ENCODE data around the gene TBCK.

Gene TBCK

DNA sequence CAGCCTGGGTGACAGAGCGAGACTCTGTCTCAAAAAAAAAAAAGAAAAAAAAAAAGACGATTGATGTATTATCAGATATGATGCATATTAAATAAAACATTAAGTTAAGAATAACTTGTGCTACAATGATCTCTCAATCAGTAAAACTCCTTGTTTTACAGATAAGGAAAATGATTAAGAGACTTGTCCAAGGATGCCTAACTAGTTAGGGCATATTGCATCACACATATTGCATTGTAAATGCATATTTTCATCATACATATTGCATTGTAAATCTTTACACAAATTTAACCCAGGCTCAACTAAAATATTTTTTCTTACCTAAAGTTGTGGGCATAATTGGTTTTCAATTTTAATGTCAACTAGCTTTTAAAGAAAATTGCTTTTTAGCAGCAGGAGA lies 26.3 kb downstream of the TBCK start:
- Histone ChIP-seq H3K36me3 (replicated peaks) (peaks cover 3% of the 10 kb centered on the region), H3K4me3 (no peak overlapping the region), H3K27me3 (ENCODE audit: low read depth) (no peaks in the 10 kb centered on the region), H3K4me1 (peaks cover 29% of the 10 kb centered on the region), H3K9me3 (no peaks in the 10 kb centered on the region)
- DNase-seq (ENCODE audit: low spot score in 2 of 2): no peak
- in situ Hi-C loops (cut with MboI; ENCODE audit: low sequenced_read_pairs): no loop called here

DNA sequence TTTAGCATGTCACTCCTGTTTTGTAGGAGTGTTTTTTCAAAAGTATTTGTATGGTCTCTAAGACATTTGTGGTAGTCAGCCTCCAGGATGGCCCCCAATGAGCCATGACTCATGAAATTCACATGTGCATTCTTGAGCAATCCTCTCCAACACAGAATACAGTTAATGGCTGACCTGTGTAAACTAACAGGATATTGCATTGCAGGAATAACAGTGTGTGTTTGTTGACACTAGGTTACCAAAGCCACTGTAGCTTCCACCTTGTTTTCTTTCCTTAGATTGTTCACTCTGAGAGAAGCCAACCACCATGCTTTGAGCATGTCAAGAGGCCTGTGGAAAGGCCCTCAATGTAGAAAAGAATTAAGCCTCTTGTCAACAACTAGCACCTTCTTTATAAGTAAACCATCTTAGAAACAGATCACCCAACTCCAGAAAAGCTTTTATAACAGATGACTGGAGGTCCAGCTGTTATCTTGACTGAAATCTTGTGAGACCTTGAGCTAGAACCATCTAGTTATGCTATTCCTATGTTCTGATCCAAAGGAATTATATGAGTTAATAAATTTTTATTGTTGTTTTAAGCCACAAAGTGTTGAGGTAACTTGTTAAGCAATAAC lies 28.5 kb downstream of the TBCK start:
- in situ Hi-C loops (cut with MboI; ENCODE audit: low sequenced_read_pairs): no loop called here
- H3K36me3 ChIP-seq (replicated peaks): no peaks in the 10 kb centered on the region
- H3K9me3 ChIP-seq: no peaks in the 10 kb centered on the region
- no peak for DNase-seq (ENCODE audit: low spot score in 2 of 2)
- H3K4me3 ChIP-seq: no peak overlapping the region
- H3K27me3 ChIP-seq (ENCODE audit: low read depth): no peaks in the 10 kb centered on the region
- H3K4me1 ChIP-seq: peaks cover 29% of the 10 kb centered on the region

- H3K36me3 ChIP-seq (replicated peaks): no peaks in the 10 kb centered on the region
- in situ Hi-C loops (cut with MboI; ENCODE audit: low sequenced_read_pairs): no loop called here
- no peaks in the 10 kb centered on the region for H3K27me3 ChIP-seq (ENCODE audit: low read depth)
- DNase-seq (ENCODE audit: low spot score in 2 of 2): no peak
- peaks cover 26% of the 10 kb centered on the region for H3K4me1 ChIP-seq
- H3K9me3 ChIP-seq: 0 out of 2 replicates have a peak, but pooled peaks cover 1% of the 10 kb centered on the region
- no peak overlapping the region for H3K4me3 ChIP-seq
These were observed 29.4 kb downstream of the TBCK start for GRCh38 chr4:106286611-106287010.

DNA sequence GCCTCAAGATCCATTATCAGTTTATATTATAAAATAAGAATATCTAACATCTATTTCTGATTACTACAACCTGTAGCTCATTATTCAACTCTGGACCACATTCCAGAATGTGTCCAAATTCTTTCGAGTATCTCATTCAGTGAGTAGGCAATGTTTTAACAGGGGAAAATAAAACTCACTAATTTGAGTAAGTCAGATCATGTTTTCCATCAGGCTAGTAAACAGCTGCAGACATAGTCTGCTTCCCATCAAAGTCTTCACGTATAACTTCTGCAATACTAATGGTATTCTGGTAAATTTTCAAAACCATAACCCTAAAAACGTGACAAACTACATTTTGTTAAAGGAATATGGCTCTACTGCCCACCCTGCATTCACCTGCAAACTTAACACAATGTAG lies 31.8 kb downstream of the TBCK start:
- Histone ChIP-seq H3K27me3 (ENCODE audit: low read depth) (no peaks in the 10 kb centered on the region), H3K36me3 (replicated peaks) (no peaks in the 10 kb centered on the region), H3K4me1 (peaks cover 24% of the 10 kb centered on the region), H3K9me3 (peaks cover 5% of the 10 kb centered on the region; the same call in 1 of the 2 replicates), H3K4me3 (no peak overlapping the region)
- DNase-seq (ENCODE audit: low spot score in 2 of 2): no peak
- in situ Hi-C loops (cut with MboI; ENCODE audit: low sequenced_read_pairs): no loop called here

- peaks cover 5% of the 10 kb centered on the region; the same call in 1 of the 2 replicates for H3K9me3 ChIP-seq
These were observed 38.8 kb downstream of the TBCK start for GRCh38 chr4:106277140-106277675.

DNA sequence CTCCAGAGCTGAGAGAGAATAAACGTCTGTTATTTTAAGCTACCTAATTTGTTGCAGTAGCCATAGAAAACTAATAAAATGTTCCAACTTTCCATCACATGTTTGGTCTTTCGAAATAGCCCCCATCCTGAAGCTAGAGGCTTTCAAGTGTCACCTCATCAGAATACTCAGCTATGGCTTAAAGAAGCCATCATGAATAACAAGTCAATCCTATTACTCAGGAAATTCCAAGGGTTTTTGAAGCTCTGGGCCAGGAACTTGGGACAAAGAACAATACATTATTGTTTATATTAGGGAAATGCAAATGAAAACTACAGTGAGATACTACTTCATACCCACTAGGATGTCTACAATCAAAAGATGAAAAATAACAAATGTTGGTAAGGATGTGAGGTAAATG lies 42.2 kb downstream of the TBCK start:
- in situ Hi-C loops (cut with MboI; ENCODE audit: low sequenced_read_pairs): no loop called here
- DNase-seq (ENCODE audit: low spot score in 2 of 2): no peak
- Histone ChIP-seq H3K36me3 (replicated peaks) (no peaks in the 10 kb centered on the region), H3K4me1 (no peaks in the 10 kb centered on the region), H3K9me3 (no peaks in the 10 kb centered on the region), H3K4me3 (no peak overlapping the region), H3K27me3 (ENCODE audit: low read depth) (no peaks in the 10 kb centered on the region)

More at GRCh38 chr4:106277140-106277675, 38.8 kb downstream of the TBCK start:
- Histone ChIP-seq H3K4me3 (no peak overlapping the region), H3K27me3 (ENCODE audit: low read depth) (no peaks in the 10 kb centered on the region), H3K4me1 (peaks cover 3% of the 10 kb centered on the region; the same call in 1 of the 2 replicates), H3K36me3 (replicated peaks) (no peaks in the 10 kb centered on the region)
- DNase-seq (ENCODE audit: low spot score in 2 of 2): no peak
- in situ Hi-C loops (cut with MboI; ENCODE audit: low sequenced_read_pairs): no loop called here

DNA sequence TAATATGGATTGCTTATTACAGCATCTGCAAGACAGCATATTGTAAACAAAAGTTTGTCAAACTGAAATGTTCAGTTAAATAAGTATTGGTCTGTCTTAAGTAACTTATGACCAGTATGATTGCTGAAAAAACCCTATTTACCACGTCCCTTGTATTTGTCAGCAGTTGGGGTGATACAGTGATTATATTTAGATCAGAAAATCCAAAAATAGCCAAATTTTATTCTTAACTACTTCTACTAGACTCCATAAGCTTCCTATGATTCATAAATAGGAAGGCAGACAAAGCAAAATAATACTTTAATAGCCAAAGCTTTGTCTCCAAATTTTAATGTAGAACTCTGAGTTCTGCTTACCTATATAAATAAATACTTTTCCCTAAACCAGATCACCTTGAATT lies 45.3 kb downstream of the TBCK start:
- Histone ChIP-seq H3K4me3 (no peak overlapping the region), H3K36me3 (replicated peaks) (no peaks in the 10 kb centered on the region), H3K27me3 (ENCODE audit: low read depth) (no peaks in the 10 kb centered on the region), H3K4me1 (no peaks in the 10 kb centered on the region), H3K9me3 (no peaks in the 10 kb centered on the region)
- no peak for DNase-seq (ENCODE audit: low spot score in 2 of 2)
- in situ Hi-C loops (cut with MboI; ENCODE audit: low sequenced_read_pairs): no loop called here

GRCh38 chr4:106269711-106270110 lies 46.3 kb downstream of the TBCK start:
- Histone ChIP-seq H3K27me3 (ENCODE audit: low read depth) (no peaks in the 10 kb centered on the region), H3K4me3 (no peak overlapping the region), H3K4me1 (no peaks in the 10 kb centered on the region), H3K36me3 (replicated peaks) (no peaks in the 10 kb centered on the region), H3K9me3 (no peaks in the 10 kb centered on the region)
- no peak for DNase-seq (ENCODE audit: low spot score in 2 of 2)
- in situ Hi-C loops (cut with MboI; ENCODE audit: low sequenced_read_pairs): loop anchor here (10.0 kb wide), 1 partner anchor 225 kb away; no protein-coding TSS in a partner anchor

GRCh38 chr4:106268786-106269185 lies 47.2 kb downstream of the TBCK start:
- H3K27me3 ChIP-seq (ENCODE audit: low read depth): no peaks in the 10 kb centered on the region
- H3K4me1 ChIP-seq: no peaks in the 10 kb centered on the region
- H3K36me3 ChIP-seq (replicated peaks): no peaks in the 10 kb centered on the region
- H3K4me3 ChIP-seq: no peak overlapping the region
- in situ Hi-C loops (cut with MboI; ENCODE audit: low sequenced_read_pairs): loop anchor here (10.0 kb wide), 1 partner anchor 226 kb away; no protein-coding TSS in a partner anchor
- H3K9me3 ChIP-seq: no peaks in the 10 kb centered on the region
- no peak for DNase-seq (ENCODE audit: low spot score in 2 of 2)

GRCh38 chr4:106266201-106266600 lies 49.8 kb downstream of the TBCK start:
- Histone ChIP-seq H3K4me3 (no peak overlapping the region), H3K27me3 (ENCODE audit: low read depth) (no peaks in the 10 kb centered on the region), H3K36me3 (replicated peaks) (no peaks in the 10 kb centered on the region), H3K9me3 (no peaks in the 10 kb centered on the region), H3K4me1 (no peaks in the 10 kb centered on the region)
- in situ Hi-C loops (cut with MboI; ENCODE audit: low sequenced_read_pairs): loop anchor here (10.0 kb wide), 1 partner anchor 229 kb away; no protein-coding TSS in a partner anchor
- DNase-seq (ENCODE audit: low spot score in 2 of 2): peak; percentile 13 to 72

DNA sequence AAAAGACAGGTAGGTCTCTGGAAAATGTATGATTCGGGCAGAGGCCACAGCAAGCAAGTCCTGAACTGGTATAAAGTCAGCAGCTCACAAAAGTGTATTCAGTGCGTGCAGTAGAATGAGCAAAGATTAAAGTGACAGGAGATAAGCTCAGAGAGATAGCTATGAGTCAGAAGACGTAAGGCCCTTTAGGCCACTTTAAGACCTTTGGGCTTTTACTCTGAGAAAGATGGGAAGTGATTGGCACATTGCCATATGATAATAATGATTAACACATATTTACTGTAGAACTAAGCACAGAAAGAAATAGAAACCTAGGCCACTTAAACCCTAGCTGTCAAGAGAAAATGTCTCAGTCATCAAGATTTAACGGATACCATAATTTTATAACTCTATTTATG lies 51.7 kb downstream of the TBCK start:
- in situ Hi-C loops (cut with MboI; ENCODE audit: low sequenced_read_pairs): loop anchor here (10.0 kb wide), 1 partner anchor 230 kb away; no protein-coding TSS in a partner anchor
- H3K9me3 ChIP-seq: no peaks in the 10 kb centered on the region
- no peak overlapping the region for H3K4me3 ChIP-seq
- H3K36me3 ChIP-seq (replicated peaks): no peaks in the 10 kb centered on the region
- no peaks in the 10 kb centered on the region for H3K27me3 ChIP-seq (ENCODE audit: low read depth)
- no peak for DNase-seq (ENCODE audit: low spot score in 2 of 2)
- H3K4me1 ChIP-seq: peaks cover 4% of the 10 kb centered on the region; the same call in 1 of the 2 replicates

DNA sequence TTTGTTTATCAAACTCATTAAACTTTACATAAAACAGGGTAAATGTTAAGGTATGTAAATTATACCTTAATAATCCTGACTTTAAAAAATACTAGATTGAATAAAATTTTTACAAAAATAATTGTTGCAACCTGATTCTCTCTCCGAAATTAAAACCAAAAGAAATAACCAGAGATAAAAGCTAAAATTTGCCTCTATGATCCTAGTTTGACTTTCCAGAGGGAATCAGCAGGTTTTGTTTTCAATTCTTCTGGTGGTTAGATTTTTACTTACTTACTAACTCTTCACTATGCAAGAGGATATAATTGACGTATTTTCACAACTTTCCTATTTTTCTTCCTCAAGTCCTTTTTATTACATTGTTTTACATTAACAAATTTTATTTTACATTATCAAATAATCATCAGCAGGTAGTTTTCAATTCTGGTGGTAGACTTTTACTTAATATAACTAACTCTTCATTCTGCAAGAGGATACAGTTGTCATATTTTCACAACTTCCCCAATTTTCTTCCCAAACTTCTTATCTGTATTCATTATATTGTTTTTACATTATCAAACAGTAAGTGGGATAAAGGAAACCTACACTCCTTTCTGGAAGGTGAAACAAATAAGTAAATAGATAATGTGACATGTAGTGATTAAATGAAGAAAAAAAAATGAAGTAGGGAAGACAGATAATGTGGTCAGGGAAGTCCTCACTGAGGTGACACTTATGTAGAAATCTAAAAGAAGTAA lies 52.2 kb downstream of the TBCK start:
- in situ Hi-C loops (cut with MboI; ENCODE audit: low sequenced_read_pairs): loop anchor here (10.0 kb wide), 1 partner anchor 231 kb away; no protein-coding TSS in a partner anchor
- DNase-seq (ENCODE audit: low spot score in 2 of 2): no peak
- Histone ChIP-seq H3K4me1 (peaks cover 9% of the 10 kb centered on the region), H3K4me3 (no peak overlapping the region), H3K9me3 (no peaks in the 10 kb centered on the region), H3K27me3 (ENCODE audit: low read depth) (no peaks in the 10 kb centered on the region), H3K36me3 (replicated peaks) (no peaks in the 10 kb centered on the region)

- Histone ChIP-seq H3K36me3 (replicated peaks) (no peaks in the 10 kb centered on the region), H3K4me1 (peaks cover 15% of the 10 kb centered on the region), H3K4me3 (no peak overlapping the region), H3K9me3 (no peaks in the 10 kb centered on the region), H3K27me3 (ENCODE audit: low read depth) (no peaks in the 10 kb centered on the region)
- DNase-seq (ENCODE audit: low spot score in 2 of 2): no peak
- in situ Hi-C loops (cut with MboI; ENCODE audit: low sequenced_read_pairs): loop anchor here (10.0 kb wide), 1 partner anchor 233 kb away; no protein-coding TSS in a partner anchor
These were observed 54.0 kb downstream of the TBCK start for GRCh38 chr4:106261980-106262379.

All from HAP-1 (cell line).